GM19467 (cell line): ENCODE results near the gene ZDHHC24.

Source experiments
- ATAC-seq: cut with Tn5 transposase; IDR thresholded peaks from one replicate; pipeline ENCODE4 v1.9.1; 2021; ENCODE audit warnings: mild to moderate bottlenecking, moderate library complexity; ENCODE audit not compliant: unreplicated experiment

The ZDHHC24 gene

DNA sequence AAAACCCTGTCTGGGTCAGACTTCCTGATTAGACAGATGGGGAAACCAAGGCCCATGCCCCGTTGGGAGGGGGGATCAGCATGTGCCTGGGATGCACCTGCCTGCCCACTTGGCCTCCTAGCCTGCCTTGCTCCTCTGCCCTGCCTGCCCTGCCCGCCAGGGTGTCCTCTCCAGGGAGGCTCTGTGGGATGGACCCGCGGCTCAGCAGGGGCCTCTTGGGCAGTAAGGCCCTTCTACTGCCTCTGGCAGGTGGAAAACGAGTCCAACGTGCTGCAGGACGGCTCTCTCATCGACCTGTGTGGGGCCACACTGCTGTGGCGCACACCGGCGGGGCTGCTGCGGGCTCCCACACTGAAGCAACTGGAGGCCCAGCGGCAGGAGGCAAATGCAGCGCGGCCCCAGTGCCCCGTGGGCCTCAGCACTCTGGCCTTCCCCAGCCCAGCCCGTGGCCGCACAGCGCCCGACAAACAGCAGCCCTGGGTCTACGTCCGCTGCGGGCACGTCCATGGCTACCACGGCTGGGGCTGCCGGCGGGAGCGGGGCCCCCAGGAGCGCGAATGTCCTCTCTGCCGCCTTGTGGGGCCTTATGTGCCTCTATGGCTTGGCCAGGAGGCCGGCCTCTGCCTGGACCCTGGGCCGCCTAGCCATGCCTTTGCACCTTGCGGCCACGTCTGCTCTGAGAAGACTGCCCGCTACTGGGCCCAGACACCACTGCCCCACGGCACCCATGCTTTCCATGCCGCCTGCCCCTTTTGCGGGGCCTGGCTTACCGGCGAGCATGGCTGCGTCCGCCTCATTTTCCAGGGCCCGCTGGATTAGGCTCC, 70.3 kb downstream of the ZDHHC24 start:
- ATAC-seq, result no peak

DNA sequence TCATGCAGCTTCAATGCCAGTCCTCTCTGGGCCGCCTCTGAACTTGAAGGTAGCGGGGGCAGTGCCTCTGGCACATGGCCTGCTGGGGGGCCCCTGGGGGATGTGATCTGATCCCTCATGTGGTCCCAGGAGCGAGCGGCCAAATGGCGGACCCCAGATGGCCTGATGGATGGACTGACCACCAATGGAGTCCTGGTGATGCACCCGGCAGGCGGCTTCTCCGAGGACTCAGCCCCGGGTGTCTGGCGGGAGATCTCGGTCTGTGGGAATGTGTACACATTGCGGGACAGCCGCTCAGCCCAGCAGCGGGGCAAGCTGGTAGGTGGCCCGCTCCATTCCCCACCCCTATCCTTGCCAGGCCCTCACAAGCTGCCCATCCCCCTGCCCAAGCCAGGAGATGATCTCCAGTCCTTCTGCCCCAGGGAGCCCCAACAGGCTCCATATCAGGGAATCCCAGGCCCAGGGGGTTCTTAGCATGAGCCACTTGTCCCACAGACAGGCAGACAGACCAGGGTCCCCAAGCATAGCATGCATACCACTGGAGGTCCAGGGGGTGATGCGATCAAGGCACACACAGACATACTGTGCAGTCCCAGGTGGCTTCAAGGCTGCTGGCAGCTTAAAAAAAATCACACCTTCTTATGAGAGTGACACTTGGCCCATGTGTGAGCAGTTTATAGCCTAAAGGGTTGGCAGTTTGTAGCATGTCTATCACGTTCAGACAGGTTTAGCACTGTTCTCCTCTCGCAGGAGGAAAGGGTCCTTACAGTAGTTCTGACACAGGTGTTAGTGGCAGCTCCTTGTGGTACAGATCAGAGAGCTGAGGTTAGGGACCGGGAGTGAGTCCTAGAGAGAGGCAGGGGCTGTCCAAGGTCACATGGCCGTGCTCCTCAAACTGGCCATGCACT, 72.0 kb downstream of the ZDHHC24 start:
- ATAC-seq, result no peak

DNA sequence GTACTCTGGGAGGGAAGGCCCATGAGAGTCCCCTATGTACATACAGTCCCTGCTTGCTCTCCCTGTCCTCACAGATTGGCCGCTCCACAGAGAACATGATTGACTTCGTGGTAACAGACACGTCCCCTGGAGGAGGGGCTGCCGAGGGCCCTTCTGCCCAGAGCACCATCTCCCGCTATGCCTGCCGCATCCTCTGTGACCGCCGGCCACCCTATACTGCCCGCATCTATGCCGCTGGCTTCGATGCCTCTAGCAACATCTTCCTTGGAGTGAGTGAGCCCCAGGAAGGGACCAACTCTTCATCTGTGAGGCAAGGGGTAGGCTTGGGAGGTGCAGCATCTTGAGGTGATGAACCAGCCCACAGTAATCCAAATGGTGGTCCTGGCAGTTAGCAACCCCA, 72.7 kb downstream of the ZDHHC24 start:
- no peak for ATAC-seq

DNA sequence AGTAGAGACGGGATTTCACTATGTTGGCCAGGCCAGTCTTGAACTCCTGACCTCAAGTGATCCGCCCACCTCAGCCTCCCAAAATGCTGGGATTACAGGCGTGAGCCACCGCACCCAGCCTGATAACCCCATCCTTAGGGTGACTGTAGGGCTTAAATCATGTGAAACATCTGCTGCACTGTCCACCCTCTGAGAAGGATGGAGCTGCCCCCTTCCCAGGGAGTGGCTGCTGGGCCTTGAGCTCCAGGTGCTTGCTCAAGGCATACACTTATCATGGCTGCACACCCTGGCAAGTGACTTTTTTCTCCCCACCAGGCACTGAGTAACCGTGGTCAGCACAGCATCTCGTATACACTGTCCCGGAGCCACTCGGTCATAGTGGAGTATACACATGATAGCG, 73.8 kb downstream of the ZDHHC24 start:
- ATAC-seq, result no peak

DNA sequence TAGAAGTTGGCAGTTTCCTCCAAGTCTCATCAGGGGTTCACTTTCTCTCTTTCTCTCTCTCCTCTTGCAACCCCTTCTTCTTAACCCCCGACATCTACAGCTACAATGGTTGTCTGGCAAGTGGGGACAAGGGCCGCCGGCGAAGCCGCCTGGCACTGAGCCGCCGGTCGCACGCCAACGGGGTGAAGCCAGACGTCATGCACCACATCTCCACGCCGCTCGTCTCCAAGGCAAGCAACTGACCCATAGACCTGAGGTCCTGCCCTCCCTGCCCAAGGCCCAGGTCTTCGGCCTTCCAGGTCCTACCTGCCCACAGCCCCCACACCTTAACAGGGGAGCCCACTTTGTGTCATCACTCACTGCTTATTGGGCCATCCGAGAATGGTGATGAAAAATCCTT, 74.7 kb downstream of the ZDHHC24 start:
- no peak for ATAC-seq
